Activated naive CD4-positive, alpha-beta T cell treated with Interleukin-2 at 50 U/mL for 16 hours (primary cell): ENCODE measurements around the gene MARCHF9.

ENCODE experiments used
- DNase-seq: peaks from one replicate; pipeline ENCODE4 v3.0.0-alpha.2; 2020

MARCHF9 gene

GRCh38 chr12:57756406-57757341 is 1.8 kb downstream of the MARCHF9 start:
- peak; percentile 76 for DNase-seq

- no peak for DNase-seq
Measured at GRCh38 chr12:57757771-57758170, 2.9 kb downstream of the MARCHF9 start.

DNA sequence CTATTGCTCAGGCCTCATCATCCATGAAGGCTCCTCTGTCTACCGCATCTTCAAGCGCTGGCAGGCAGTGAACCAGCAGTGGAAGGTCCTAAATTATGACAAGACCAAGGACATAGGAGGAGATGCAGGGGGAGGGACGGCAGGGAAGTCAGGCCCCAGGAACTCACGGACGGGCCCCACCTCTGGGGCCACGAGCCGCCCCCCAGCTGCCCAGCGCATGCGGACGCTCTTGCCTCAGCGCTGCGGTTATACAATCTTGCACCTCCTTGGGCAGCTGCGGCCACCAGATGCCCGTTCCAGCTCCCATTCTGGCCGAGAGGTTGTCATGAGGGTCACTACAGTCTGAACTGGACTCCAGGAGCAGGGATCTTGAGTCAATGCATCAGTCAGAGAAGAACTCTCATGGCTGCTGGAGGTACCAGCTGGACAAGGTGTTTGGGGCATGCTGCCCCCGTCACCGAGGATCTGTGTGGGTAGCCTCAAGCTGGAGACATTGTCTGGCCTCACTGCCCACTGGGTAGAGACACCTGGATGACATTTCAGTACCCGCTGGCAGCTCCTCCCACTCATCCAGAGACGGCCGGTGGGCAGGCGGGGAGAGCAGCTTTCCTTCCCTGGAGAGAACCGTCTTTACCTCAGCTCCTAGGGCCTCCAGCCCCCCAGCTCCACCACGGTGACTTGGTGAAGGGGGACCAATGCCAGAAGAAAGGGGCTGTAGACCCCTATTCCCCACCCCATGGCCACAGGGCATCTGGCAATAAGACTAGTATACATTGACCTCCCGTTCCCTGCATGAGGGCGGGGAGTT is 3.9 kb downstream of the MARCHF9 start:
- DNase-seq, result no peak

DNA sequence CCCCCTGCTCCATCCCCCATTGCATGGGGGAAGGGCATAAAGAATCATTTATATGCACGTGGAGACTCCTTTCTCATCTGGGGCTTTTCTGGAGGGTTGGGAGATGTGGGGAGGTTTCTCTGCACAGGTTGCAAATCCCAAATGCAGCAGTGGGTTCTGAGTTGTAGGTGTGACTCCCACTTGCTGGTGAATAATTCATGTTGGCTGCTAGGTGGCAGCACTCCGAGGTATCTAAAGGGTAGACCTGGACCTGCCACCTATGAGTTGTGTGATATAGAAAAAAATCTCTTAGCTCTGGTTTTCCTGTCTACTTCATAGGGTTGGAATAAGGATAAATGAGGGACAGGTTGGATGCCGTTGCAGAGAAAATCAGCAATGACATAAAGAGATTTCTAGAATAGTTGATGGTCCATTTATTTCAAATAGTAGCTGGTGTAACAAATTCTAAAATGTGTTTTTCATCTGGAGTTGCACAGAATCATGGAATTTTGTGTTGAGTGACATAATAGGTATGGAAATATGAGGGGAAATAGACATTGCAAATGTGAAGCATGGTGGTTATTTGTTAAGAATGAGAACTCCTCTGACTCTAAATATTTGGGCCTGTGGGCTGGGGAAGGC is 4.6 kb downstream of the MARCHF9 start:
- peak; percentile 46 for DNase-seq

DNA sequence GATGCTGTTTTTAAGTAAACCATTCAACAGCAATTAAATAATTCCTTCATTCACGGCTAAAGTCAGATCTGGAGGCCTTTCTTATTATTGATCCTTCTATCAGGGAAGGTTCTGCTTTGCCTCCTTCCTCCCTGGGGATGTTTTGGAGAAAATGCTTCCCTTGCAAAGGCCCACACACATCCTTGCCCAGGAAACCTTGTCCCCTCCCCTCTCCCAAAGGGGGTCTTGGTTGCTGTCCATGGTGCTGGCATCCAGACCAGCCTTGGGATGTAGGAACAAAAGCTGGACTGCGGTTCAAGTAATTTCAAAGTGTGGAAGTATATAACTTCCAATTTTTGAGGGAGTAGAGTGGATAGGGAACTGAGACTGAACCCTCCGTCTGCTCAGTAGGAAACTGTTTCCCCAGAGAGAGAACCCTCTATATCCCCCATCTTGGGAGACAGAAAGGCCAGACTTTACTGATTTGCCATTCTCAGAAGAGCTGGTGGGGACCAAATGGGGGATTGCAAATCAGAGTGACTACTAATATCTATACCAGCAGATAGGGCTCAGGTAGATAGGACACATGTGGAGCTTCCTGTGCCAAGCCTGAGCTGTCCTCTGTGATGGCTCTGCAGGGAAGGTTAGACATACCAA is 5.6 kb downstream of the MARCHF9 start:
- no peak for DNase-seq

DNA sequence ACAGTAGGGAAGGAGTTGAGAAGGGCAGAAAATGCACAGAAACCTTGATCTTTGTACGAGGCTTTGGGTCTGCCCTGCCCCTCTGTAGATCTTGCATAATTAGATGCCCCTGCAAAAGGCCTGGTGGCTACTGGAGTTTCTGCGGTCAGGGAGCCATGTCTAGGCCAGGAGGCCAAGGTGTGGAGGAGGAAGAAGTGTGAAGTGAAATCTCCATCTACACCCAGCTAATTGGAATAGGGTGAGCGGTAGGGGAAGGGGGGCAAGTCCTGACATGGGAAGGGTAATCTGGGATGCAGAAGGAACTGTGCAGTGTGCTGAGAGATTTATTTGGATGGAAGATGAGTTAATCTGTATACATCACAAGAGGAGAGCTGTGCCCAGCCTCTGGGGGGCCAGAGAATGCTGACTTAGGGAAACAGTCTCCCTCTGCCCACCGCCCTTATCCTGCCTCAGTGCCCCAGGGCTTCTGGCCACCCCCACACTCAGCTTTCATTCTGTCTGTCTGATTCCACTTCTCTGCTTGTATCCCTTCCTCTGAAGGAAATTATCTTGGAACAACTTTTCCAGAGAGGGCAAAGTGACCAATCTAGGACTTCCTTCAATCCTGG is 6.6 kb downstream of the MARCHF9 start:
- DNase-seq, result no peak

- DNase-seq, result no peak
Measured at GRCh38 chr12:57762463-57762862, 7.6 kb downstream of the MARCHF9 start.

- DNase-seq, result no peak
Measured at GRCh38 chr12:57763881-57764661, 9.2 kb downstream of the MARCHF9 start.

GRCh38 chr12:57764662-57765002 is 9.7 kb downstream of the MARCHF9 start:
- peak; percentile 51 for DNase-seq

GRCh38 chr12:57765003-57765697 is 10.2 kb downstream of the MARCHF9 start:
- DNase-seq, result peak; percentile 68

GRCh38 chr12:57765698-57766463 is 11.0 kb downstream of the MARCHF9 start:
- DNase-seq, result no peak

DNA sequence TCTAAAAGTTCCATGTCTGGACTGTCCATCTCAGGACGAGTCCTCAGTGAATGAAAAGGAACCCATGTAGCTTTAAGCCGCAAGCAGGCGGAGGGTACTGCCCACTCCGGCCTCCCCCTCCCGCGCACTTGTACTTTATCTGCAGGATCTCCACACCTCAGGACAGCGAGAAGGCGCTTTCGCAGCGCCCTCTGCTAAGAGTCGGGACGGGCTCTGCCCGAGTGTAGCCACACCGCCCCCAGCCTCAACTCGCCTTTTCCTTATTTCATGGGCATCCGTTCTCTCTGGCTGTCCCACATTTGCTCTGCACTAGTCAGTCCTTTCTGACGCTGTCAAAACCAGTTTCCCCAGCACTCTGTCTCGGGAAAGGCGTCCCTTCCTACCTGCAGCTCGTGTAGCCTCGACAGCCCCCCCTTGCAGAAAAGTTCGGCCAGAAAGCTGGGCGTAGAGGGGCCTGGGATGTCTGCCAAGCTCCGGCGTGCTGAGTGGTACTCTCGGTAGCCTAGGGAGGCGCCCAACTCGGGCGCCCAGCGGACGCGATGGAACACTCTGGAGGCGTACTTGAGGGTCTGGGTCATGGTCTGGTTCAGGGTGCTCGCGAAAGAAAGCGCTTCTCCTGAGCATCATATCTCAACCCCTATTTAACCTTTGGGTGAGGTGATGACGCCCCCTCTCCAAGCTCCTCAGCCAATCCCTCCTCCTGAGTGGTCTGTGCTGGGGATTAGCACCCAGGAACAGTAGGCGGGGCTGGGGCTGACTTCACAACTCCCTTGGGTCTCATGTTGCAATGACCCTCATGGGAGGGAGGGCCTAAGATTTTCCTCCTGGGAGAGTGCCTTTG is 11.8 kb downstream of the MARCHF9 start, which contains the start of gene CYP27B1:
Gene CYP27B1 (minus strand): TSS at position 615 of the 841 bp plus-strand sequence. CDS start 37 bp downstream, at position 578.
- DNase-seq, result no peak

- DNase-seq, result no peak
Measured at GRCh38 chr12:57767305-57767698, 12.4 kb downstream of the MARCHF9 start.

DNA sequence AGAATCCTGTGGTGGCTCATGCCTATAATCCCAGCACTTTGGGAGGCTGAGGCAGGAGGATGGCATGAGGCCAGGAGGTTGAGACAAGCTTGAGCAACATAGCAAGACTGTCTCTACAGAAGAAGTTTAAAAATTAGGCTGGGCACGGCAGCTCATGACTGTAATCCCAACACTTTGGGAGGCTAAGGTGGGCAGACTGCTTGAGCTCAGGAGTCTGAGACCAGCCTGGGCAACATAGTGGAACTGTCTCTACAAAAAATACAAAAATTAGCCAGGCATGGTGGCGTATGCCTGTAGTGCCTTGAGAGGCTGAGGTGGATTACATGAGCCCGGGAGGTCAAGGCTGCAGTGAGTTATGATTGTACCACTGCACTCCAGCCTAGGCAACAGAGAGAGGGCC is 13.0 kb downstream of the MARCHF9 start:
- no peak for DNase-seq

DNA sequence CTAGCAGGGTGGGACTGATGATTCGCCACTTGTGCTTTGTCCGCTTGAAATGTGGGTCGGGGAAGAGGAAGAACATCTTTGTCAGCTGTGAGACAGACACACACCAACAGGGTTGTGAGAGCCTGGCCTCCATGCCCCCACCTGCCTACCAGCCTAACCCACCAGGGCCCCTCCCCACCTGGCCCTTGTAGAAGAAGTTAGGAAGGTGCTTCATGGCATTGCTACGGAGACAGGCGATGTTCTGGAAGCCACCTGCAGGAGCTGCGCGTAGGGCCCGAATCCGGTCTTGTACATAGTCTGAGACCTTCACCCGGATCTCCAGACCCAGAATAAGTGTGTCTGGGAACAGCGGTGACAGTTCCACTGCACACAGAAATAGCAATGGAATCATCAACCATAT is 14.7 kb downstream of the MARCHF9 start:
- DNase-seq, result no peak

DNA sequence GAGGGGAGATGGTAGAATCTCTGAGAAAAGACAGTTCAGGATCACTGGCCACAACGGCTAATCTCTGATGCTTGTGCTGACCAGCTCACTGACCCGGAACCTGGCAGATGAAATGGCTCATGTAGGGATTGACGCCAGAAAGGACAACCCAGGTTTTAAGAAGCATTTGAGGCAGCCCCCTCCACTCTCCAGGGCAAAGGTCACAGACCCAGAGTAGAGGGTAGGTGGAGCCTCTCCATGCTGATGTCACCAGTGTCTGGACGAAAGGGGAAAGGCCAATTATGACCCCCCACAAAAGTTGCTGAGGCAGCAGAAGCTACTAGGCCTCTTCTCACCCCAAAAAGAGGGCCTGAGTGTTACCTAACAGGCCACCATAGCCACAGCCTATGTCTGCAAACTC is 15.8 kb downstream of the MARCHF9 start:
- DNase-seq, result no peak

DNA sequence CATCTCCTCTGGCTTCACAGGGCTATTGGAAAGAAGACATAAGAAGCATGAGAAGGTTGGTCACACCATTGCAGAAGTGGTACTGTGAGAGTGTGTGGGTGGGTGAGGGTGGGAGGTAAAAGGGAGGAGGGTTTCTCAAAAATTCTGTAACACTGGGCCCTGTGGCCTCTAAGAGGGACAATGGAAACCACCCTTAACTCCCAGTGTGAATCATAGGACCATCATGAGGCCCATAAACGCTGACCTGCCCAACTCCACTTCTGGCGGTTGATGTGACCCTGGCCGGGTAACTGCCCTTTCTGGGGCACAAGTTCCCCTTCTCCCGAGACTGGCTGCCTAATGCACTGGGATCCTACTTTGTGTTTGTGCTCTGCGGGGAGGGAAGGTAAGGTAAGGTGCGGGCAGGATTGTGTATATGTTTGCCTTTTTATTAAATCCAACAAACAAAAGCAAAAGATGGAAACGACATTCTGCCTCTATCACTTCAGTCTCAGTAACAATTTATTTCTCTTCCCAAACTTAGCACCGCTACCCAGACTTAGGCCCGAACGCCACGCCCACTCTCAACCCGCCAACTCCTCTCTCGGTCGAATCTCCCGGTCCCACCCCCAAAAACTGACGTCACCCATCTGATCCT is 16.5 kb downstream of the MARCHF9 start:
- peak; percentile 91 for DNase-seq

DNA sequence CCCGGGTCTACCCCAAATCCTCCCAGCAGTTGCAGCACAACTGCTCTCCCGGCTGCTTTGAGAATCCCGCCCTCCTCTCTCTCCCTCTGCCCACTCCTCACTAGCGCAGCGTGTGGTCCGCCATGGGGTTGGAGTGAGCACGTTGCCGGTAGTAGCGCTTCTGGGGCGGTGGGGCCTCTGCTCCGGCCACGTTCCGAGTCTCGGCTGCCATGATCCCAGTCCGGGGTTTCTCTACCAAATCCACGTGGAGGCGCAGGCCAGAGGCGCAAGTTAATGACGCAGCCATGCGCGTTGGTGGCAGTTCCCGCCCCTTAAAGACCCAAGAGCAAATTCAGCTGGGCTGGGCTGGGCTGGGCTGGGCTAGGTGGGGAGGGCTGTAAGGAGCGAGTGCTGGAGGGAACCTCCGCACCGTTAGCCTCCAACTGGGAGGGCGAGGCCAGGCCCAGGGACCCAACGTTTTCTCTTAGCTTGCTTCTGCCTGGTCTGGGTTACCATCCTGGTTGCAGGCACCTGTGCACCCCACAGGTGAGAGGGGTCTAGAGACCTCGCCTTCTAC is 17.0 kb downstream of the MARCHF9 start, which contains the start of gene METTL1:
Gene METTL1 (minus strand): TSS at position 233 of the 556 bp plus-strand sequence. CDS start 22 bp downstream, at position 211.
- DNase-seq, result peak; percentile 95
